ENCODE data around the gene ITPRIP. TPM values are rescaled to one million over a fixed set of nuclear protein-coding genes. Genes with fewer than 3 reads are reported as not detected.

ITPRIP gene
- total RNA-seq, 1 experiment from 2014 or later, result 12.0 TPM

DNA sequence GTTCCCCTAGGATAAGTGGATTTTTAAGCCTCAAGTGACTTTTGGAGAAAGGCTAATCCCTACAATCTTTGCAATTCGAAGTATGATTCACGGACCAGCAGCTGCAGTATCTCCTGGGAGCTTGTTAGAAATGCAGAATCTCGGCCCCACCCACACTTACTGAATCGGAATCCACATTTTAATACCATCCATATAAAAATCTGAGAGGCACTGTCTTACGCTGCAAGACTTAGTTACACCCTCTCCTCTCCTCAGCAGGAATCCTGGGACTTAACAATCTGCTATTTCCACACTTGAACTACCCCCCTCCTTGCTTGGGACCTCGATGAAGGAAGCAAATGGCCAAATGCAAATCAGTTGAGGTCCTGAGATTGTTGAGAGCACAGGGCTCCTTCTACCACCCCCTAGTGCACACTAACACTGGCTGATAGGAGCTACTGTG, 21.0 kb downstream of the ITPRIP start:
- ATAC-seq (peak; percentile 12; the same call in 1 of the 2 replicates), DNase-seq (ENCODE audit: low read depth, low spot score) (no peak)
- Histone ChIP-seq H2AFZ (ENCODE audit: low read depth, low read length, poor library complexity, severe bottlenecking) (no peak overlapping the region), H3K27me3 (ENCODE audit: insufficient read depth, low read length) (no peaks in the 10 kb centered on the region), H3K27ac (ENCODE audit: low read depth, low read length) (no peak overlapping the region), H3K4me3 (replicated peaks in 1 of 2; ENCODE audit: low read depth in 1 of 2, low read length in 2 of 2) (no peak overlapping the region), H3K9ac (ENCODE audit: low read length) (no peak overlapping the region), H3K4me1 (ENCODE audit: control insufficient read depth in 1 of 2, insufficient read depth in 2 of 2, low read length in 2 of 2) (peaks cover 4 to 23% of the 10 kb centered on the region in 2 experiments), H3K9me3 (ENCODE audit: control insufficient read depth in 1 of 2, insufficient read depth in 1 of 2, low read depth in 1 of 2, low read length in 2 of 2) (no peaks in the 10 kb centered on the region), H3K79me2 (ENCODE audit: insufficient read depth, low read length) (peaks cover 26% of the 10 kb centered on the region; the same call in 1 of the 2 replicates), H4K20me1 (ENCODE audit: insufficient read depth) (no peaks in the 10 kb centered on the region), H3K9me2 (ENCODE audit: insufficient read depth) (no peaks in the 10 kb centered on the region), H3K36me3 (ENCODE audit: control insufficient read depth in 1 of 2, insufficient read depth in 2 of 2, low read length in 2 of 2) (peaks cover 16 to 19% of the 10 kb centered on the region in 2 experiments; a peak in 3 of 4 replicates), H3K4me2 (ENCODE audit: low read length) (peak overlapping the region; percentile 13; the same call in 1 of the 2 replicates)
- RAD21 ChIA-PET (ENCODE audit: low non-redundant PET in 1 of 2, low total read pairs in 2 of 2, uncharacterized antibody in 2 of 2, unreplicated experiment in 2 of 2), result no interaction called here
- POLR2A ChIA-PET, result no interaction called here
- intact Hi-C loops (cut with micrococcal nuclease), result no loop called here
- CTCF ChIA-PET, result interaction anchor here (2.4 kb wide), 1 partner anchor 11 kb away, joined by 14 read pairs; no protein-coding TSS in a partner anchor
- no TSS peak for BruUV-seq (replicated peaks)
- TF ChIP-seq ELF1 (IDR thresholded peaks at IDR 0.05; ENCODE audit: borderline replicate concordance, low read depth), result no peak

DNA sequence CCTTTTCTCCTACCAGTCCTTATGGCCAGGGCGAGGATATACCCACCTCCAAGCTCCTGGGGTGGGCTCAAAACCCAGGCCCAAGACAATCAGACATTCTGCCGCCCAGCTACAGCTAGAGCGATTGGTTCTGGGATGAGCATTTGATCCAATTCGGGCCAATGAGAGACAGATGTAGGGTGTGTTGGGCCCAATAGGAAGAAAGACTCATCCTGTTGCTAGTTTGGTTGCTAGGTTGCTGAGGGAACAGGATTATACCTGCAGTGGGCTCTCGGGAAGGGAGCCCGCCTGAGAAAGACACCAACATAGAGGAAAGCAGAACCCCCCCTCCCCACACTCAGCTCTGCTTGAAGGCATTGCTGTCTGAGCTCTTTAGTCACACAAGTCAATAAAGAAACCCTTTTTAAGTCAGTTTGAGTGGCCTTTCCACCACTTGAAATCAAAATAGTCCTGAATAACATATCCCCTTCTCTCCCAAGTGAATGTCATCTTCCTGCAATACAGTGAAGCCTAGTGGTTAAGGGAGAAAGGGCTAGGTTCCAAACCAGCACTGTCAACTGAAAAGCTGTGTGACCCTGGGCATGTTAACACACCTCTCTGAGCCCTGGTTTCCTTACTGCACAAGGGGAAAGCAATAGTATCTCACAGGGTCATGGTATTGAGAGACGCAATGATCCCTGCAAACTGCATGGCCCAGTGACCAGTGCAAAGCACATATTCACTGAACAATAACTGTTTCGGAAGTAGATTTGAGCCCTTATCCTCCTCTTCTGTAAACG, 21.8 kb downstream of the ITPRIP start:
- H3K36me3 ChIP-seq (ENCODE audit: control insufficient read depth in 1 of 2, insufficient read depth in 2 of 2, low read length in 2 of 2), result peaks cover 16 to 22% of the 10 kb centered on the region in 2 experiments; a peak in 3 of 4 replicates
- no TSS peak for BruUV-seq (replicated peaks)
- CTCF ChIA-PET, result no interaction called here
- no peak for TF ChIP-seq FOSL1 (IDR thresholded peaks at IDR 0.05; ENCODE audit: low read depth)
- TF ChIP-seq TCF7L2 (IDR thresholded peaks at IDR 0.05; ENCODE audit: borderline replicate concordance, extremely low read depth, insufficient read depth, insufficient read length), result no peak
- TF ChIP-seq, protein P1, sequence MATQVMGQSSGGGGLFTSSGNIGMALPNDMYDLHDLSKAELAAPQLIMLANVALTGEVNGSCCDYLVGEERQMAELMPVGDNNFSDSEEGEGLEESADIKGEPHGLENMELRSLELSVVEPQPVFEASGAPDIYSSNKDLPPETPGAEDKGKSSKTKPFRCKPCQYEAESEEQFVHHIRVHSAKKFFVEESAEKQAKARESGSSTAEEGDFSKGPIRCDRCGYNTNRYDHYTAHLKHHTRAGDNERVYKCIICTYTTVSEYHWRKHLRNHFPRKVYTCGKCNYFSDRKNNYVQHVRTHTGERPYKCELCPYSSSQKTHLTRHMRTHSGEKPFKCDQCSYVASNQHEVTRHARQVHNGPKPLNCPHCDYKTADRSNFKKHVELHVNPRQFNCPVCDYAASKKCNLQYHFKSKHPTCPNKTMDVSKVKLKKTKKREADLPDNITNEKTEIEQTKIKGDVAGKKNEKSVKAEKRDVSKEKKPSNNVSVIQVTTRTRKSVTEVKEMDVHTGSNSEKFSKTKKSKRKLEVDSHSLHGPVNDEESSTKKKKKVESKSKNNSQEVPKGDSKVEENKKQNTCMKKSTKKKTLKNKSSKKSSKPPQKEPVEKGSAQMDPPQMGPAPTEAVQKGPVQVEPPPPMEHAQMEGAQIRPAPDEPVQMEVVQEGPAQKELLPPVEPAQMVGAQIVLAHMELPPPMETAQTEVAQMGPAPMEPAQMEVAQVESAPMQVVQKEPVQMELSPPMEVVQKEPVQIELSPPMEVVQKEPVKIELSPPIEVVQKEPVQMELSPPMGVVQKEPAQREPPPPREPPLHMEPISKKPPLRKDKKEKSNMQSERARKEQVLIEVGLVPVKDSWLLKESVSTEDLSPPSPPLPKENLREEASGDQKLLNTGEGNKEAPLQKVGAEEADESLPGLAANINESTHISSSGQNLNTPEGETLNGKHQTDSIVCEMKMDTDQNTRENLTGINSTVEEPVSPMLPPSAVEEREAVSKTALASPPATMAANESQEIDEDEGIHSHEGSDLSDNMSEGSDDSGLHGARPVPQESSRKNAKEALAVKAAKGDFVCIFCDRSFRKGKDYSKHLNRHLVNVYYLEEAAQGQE (IDR thresholded peaks at IDR 0.05; ENCODE audit: low read depth), result no peak
- no peak for TF ChIP-seq CEBPB (IDR thresholded peaks at IDR 0.05; ENCODE audit: low read depth)
- no peak for TF ChIP-seq ELF1 (IDR thresholded peaks at IDR 0.05; ENCODE audit: borderline replicate concordance, low read depth)
- TF ChIP-seq CBX3 (IDR thresholded peaks at IDR 0.05; ENCODE audit: low read depth), result no peak
- TF ChIP-seq, protein P2, sequence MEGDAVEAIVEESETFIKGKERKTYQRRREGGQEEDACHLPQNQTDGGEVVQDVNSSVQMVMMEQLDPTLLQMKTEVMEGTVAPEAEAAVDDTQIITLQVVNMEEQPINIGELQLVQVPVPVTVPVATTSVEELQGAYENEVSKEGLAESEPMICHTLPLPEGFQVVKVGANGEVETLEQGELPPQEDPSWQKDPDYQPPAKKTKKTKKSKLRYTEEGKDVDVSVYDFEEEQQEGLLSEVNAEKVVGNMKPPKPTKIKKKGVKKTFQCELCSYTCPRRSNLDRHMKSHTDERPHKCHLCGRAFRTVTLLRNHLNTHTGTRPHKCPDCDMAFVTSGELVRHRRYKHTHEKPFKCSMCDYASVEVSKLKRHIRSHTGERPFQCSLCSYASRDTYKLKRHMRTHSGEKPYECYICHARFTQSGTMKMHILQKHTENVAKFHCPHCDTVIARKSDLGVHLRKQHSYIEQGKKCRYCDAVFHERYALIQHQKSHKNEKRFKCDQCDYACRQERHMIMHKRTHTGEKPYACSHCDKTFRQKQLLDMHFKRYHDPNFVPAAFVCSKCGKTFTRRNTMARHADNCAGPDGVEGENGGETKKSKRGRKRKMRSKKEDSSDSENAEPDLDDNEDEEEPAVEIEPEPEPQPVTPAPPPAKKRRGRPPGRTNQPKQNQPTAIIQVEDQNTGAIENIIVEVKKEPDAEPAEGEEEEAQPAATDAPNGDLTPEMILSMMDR (IDR thresholded peaks at IDR 0.05 in 2 of 3, conservative IDR thresholded peaks at IDR 0.05 in 1 of 3; ENCODE audit: borderline replicate concordance in 1 of 3, insufficient read depth in 1 of 3, low read depth in 2 of 3, low read length in 2 of 3), result no peak
- no peak for TF ChIP-seq SRF (IDR thresholded peaks at IDR 0.05; ENCODE audit: low read depth)
- TF ChIP-seq, protein P3, sequence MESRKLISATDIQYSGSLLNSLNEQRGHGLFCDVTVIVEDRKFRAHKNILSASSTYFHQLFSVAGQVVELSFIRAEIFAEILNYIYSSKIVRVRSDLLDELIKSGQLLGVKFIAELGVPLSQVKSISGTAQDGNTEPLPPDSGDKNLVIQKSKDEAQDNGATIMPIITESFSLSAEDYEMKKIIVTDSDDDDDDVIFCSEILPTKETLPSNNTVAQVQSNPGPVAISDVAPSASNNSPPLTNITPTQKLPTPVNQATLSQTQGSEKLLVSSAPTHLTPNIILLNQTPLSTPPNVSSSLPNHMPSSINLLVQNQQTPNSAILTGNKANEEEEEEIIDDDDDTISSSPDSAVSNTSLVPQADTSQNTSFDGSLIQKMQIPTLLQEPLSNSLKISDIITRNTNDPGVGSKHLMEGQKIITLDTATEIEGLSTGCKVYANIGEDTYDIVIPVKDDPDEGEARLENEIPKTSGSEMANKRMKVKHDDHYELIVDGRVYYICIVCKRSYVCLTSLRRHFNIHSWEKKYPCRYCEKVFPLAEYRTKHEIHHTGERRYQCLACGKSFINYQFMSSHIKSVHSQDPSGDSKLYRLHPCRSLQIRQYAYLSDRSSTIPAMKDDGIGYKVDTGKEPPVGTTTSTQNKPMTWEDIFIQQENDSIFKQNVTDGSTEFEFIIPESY (IDR thresholded peaks at IDR 0.05; ENCODE audit: extremely low read depth, insufficient replicate concordance, low read length), result no peak

More for the DNA sequence above, 21.8 kb downstream of the ITPRIP start:
- ATAC-seq (no peak), DNase-seq (ENCODE audit: low read depth, low spot score) (no peak)
- H3K9me3 ChIP-seq (ENCODE audit: control insufficient read depth in 1 of 2, insufficient read depth in 1 of 2, low read depth in 1 of 2, low read length in 2 of 2), result no peaks in the 10 kb centered on the region
- ChIA-PET POLR2A (no interaction called here), RAD21 (ENCODE audit: low non-redundant PET in 1 of 2, low total read pairs in 2 of 2, uncharacterized antibody in 2 of 2, unreplicated experiment in 2 of 2) (no interaction called here)
- H3K4me3 ChIP-seq (replicated peaks in 1 of 2; ENCODE audit: low read depth in 1 of 2, low read length in 2 of 2), result no peak overlapping the region
- peaks cover 4 to 18% of the 10 kb centered on the region in 2 experiments for H3K4me1 ChIP-seq (ENCODE audit: control insufficient read depth in 1 of 2, insufficient read depth in 2 of 2, low read length in 2 of 2)
- H2AFZ ChIP-seq (ENCODE audit: low read depth, low read length, poor library complexity, severe bottlenecking), result no peak overlapping the region
- H3K4me2 ChIP-seq (ENCODE audit: low read length), result no peak overlapping the region
- H3K9ac ChIP-seq (ENCODE audit: low read length), result no peak overlapping the region
- intact Hi-C loops (cut with micrococcal nuclease), result no loop called here
- H4K20me1 ChIP-seq (ENCODE audit: insufficient read depth), result no peaks in the 10 kb centered on the region
- H3K79me2 ChIP-seq (ENCODE audit: insufficient read depth, low read length), result peaks cover 22% of the 10 kb centered on the region; the same call in 1 of the 2 replicates
- H3K27ac ChIP-seq (ENCODE audit: low read depth, low read length), result no peak overlapping the region
- no peaks in the 10 kb centered on the region for H3K9me2 ChIP-seq (ENCODE audit: insufficient read depth)
- no peaks in the 10 kb centered on the region for H3K27me3 ChIP-seq (ENCODE audit: insufficient read depth, low read length)

All from HCT116 (cell line).